Measurements from ENCODE around the gene SBNO2. TPM values are rescaled to one million over a fixed set of nuclear protein-coding genes. Genes with fewer than 3 reads are reported as not detected.
"Not testable (repeated sequence)": the region's sequence is repeated elsewhere in the genome, so short reads cannot be mapped to it uniquely, and the experiment has no call there.

SBNO2 gene
- total and polyA plus RNA-seq, 7 experiments from 2014 or later, result 1.7 to 137 (median 93.5) TPM

DNA sequence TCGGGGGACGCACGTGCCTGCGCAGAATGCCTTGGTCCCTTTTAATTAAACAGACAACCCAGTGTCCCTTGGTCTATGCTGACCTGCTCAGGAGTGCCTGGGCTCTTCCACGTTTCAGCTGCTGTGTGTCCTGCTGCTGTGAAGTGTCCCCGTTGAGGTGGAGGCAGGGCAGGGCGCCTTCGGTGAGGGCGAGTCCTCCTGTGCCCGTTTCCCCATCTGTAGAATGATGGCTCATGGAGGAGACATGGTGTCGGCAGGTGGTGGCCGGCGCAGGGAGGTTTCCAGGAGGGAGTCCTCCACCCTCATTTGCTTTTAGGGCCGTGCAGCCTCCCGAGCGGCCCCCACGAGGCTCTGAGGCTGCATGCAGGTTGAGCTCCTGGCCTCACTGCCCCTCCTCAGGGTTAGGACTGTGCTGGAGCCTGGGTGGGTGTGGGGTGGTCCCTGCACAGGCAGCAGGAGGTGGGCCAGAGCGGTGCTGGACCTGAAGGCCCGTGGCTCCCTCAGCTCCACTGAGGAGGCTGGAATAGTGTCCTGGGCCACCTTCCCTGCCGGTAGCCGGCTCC is 40.3 kb upstream of the SBNO2 start:
- Histone ChIP-seq H3K4me3 (ENCODE audit: low read length) (no peak overlapping the region), H3K4me1 (ENCODE audit: control insufficient read depth in 2 of 2, insufficient read depth in 2 of 2, low read length in 2 of 2) (peaks cover 12 to 25% of the 10 kb centered on the region in 2 donors), H3K9me3 (ENCODE audit: control insufficient read depth in 2 of 3, low read length in 3 of 3) (no peaks in the 10 kb centered on the region), H3K27me3 (ENCODE audit: control insufficient read depth in 2 of 2, insufficient read depth in 2 of 2, low read length in 2 of 2) (no peaks in the 10 kb centered on the region), H3K36me3 (ENCODE audit: control insufficient read depth in 2 of 3, insufficient read depth in 3 of 3, low read length in 3 of 3) (peaks cover 0 to 20% (median 0%) of the 10 kb centered on the region in 3 experiments), H3K27ac (ENCODE audit: low read depth, low read length) (peak overlapping the region; percentile 71)
- Mint-ChIP-seq H3K4me3 (peak overlapping the region; percentile 75 to 88 (median 78)), H3K27ac (peak overlapping the region in 8 of 9 donors; percentile 87 to 99 (median 93)), H3K27me3 (no peaks in the 10 kb centered on the region), H3K36me3 (peaks cover 0 to 12% (median 5%) of the 10 kb centered on the region in 5 donors), H3K4me1 (peaks cover 19 to 36% (median 27%) of the 10 kb centered on the region in 7 donors), H3K9me3 (peaks cover 0 to 2% (median 0%) of the 10 kb centered on the region in 11 donors)
- POLR2A ChIA-PET, result interaction anchor here (0.7 to 1.8 kb wide), 6 partner anchors 39 to 201 kb away, joined by 3 to 5 read pairs (median 3); partner anchors contain the start of genes ABCA7 and CIRBP
- intact Hi-C loops (cut with micrococcal nuclease), result no loop called here
- ATAC-seq (no peak), DNase-seq (no peak)
- CTCF ChIA-PET, result interaction anchor here (0.6 kb wide), 1 partner anchor 29 kb away, joined by 3 read pairs; no protein-coding TSS in a partner anchor

DNA sequence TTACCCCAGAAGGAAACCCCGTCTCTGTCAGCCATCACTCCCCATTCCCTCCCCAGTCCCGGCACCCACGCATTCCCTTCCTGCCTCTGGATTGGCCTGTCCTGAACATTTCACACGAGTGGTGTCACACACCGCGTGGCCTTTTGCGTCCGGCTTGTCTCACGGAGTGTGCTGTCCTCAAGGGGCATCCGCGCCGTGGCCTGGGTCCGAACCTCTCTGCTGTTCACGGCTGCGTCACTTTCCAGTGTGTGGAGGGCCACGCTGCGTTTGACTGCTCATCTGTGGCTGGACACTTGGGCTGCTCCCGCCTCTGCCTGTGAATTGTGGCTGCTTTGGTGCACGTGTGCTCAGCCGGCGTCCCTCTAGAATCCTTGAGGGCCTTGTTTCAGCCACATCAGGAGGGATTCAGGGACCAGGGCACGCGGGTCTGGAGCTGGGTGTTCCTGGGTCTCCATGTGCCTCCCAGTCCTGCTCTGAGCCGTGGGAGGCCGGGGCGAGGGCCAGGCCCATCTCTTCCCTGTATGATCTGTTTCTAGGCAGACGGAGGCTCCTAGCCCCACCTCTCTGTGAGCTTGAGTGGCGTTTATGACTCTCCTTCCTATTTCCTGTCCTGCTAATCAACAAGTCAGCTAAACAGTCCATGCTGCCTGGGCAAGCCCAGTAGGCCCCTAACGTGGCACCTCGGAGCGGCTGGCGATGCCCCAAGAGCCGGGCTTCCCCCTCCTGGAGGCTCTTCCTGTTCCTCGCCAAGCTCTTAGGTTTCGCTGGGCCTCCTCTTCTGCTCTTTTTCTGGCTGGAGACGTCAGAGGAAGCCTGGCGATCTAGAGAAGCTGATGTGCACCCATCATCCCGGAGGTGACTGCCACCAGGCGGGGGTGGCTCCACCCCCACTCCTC is 39.6 kb upstream of the SBNO2 start:
- POLR2A ChIA-PET, result interaction anchor here (0.7 to 1.8 kb wide), 6 partner anchors 39 to 201 kb away, joined by 3 to 5 read pairs (median 3); partner anchors contain the start of genes ABCA7 and CIRBP
- Histone ChIP-seq H3K27ac (ENCODE audit: low read depth, low read length) (peak overlapping the region; percentile 71), H3K4me3 (ENCODE audit: low read length) (peak overlapping the region; percentile 31), H3K36me3 (ENCODE audit: control insufficient read depth in 2 of 3, insufficient read depth in 3 of 3, low read length in 3 of 3) (peaks cover 0 to 18% (median 0%) of the 10 kb centered on the region in 3 experiments), H3K4me1 (ENCODE audit: control insufficient read depth in 2 of 2, insufficient read depth in 2 of 2, low read length in 2 of 2) (peaks cover 16 to 29% of the 10 kb centered on the region in 2 donors), H3K27me3 (ENCODE audit: control insufficient read depth in 2 of 2, insufficient read depth in 2 of 2, low read length in 2 of 2) (no peaks in the 10 kb centered on the region), H3K9me3 (ENCODE audit: control insufficient read depth in 2 of 3, low read length in 3 of 3) (no peaks in the 10 kb centered on the region)
- Mint-ChIP-seq H3K4me3 (peak overlapping the region; percentile 75 to 88 (median 78)), H3K27me3 (no peaks in the 10 kb centered on the region), H3K36me3 (peaks cover 0 to 12% (median 5%) of the 10 kb centered on the region in 5 donors), H3K9me3 (peaks cover 0 to 2% (median 0%) of the 10 kb centered on the region in 11 donors), H3K4me1 (peaks cover 19 to 37% (median 27%) of the 10 kb centered on the region in 7 donors), H3K27ac (peak overlapping the region; percentile 87 to 99 (median 93))
- CTCF ChIA-PET, result interaction anchor here (0.5 to 0.6 kb wide), 2 partner anchors 30 to 36 kb away, joined by 3 to 6 read pairs; no protein-coding TSS in a partner anchor
- DNase-seq (peak; percentile 37 to 71 (median 53)), ATAC-seq (peak; percentile 90)
- intact Hi-C loops (cut with micrococcal nuclease), result no loop called here

DNA sequence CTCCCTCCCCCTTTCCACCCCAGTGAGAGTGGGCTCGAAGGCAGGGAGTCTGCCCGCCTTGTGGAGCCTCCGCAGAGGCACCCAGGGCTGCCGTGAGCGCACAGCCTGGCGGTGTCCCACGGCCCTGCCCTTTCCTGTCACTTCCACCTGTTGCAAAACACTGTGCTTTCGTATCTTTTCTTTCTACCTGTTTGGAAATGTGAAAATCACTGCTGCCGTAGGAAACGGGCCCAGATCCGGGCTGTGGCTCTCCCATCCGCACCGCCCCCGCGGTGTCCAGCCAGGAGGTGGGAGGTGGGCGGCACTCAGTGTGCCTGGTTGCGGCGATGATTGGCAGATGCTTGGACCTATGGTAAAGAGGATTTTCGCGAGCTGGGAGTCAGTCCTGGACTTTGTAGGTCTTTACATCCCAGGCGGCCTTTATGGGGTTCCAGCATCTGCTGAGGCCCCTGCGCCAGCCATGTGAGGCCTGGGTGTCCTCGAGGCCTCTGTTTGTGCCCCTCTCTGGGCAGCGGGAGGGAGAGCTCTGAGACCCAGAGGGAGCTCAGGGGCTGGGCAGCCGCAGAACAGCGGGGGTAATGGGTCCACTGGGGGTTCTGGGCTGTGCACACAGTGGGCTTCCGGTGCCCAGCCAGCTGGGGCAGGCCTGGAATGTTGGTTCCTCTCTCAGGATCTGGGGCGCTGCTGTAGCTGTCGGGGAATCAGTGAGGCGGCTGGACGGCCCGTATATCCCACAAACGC is 37.6 kb upstream of the SBNO2 start:
- no peaks in the 10 kb centered on the region for H3K9me3 ChIP-seq (ENCODE audit: control insufficient read depth in 2 of 3, low read length in 3 of 3)
- CTCF ChIA-PET, result no interaction called here
- peaks cover 0 to 13% (median 0%) of the 10 kb centered on the region in 3 experiments for H3K36me3 ChIP-seq (ENCODE audit: control insufficient read depth in 2 of 3, insufficient read depth in 3 of 3, low read length in 3 of 3)
- H3K27ac ChIP-seq (ENCODE audit: low read depth, low read length), result peak overlapping the region; percentile 4
- Mint-ChIP-seq H3K9me3 (peaks cover 0 to 2% (median 0%) of the 10 kb centered on the region in 11 donors), H3K4me3 (peak overlapping the region in 4 of 10 donors; percentile 17 to 47 (median 27)), H3K4me1 (peaks cover 22 to 48% (median 32%) of the 10 kb centered on the region in 7 donors), H3K27me3 (no peaks in the 10 kb centered on the region), H3K36me3 (peaks cover 0 to 18% (median 5%) of the 10 kb centered on the region in 5 donors), H3K27ac (peak overlapping the region in 2 of 9 donors; percentile 67 to 78)
- intact Hi-C loops (cut with micrococcal nuclease), result no loop called here
- no peaks in the 10 kb centered on the region for H3K27me3 ChIP-seq (ENCODE audit: control insufficient read depth in 2 of 2, insufficient read depth in 2 of 2, low read length in 2 of 2)
- no peak overlapping the region for H3K4me3 ChIP-seq (ENCODE audit: low read length)
- H3K4me1 ChIP-seq (ENCODE audit: control insufficient read depth in 2 of 2, insufficient read depth in 2 of 2, low read length in 2 of 2), result peaks cover 27 to 29% of the 10 kb centered on the region in 2 donors
- POLR2A ChIA-PET, result interaction anchor here (0.9 to 1.2 kb wide), 2 partner anchors 19 to 27 kb away, joined by 3 to 4 read pairs; no protein-coding TSS in a partner anchor
- ATAC-seq (no peak), DNase-seq (no peak)

DNA sequence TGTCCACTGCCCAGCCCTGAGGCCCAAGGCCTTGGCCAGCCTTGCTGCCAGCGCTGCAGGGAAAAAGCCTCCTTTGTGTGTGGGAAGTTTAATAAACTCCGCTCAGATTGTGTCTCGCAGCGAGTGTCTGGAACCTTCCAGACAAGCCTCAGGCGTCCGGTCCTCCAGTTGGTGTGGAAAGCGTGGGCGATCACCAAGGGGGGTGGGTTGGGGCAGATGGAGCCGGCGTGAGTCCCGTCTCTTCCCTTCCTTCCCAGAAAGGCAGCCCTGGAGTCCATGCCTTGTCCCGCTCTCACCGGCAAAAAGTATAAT is 36.1 kb upstream of the SBNO2 start:
- intact Hi-C loops (cut with micrococcal nuclease), result no loop called here
- Mint-ChIP-seq H3K9me3 (peaks cover 0 to 2% (median 0%) of the 10 kb centered on the region in 11 donors), H3K27ac (peak overlapping the region in 2 of 9 donors; percentile 56 to 67), H3K4me1 (peaks cover 23 to 49% (median 33%) of the 10 kb centered on the region in 7 donors), H3K36me3 (peaks cover 0 to 18% (median 5%) of the 10 kb centered on the region in 5 donors), H3K4me3 (peak overlapping the region in 7 of 10 donors; percentile 8 to 70 (median 29)), H3K27me3 (no peaks in the 10 kb centered on the region)
- Histone ChIP-seq H3K4me3 (ENCODE audit: low read length) (no peak overlapping the region), H3K27me3 (ENCODE audit: control insufficient read depth in 2 of 2, insufficient read depth in 2 of 2, low read length in 2 of 2) (no peaks in the 10 kb centered on the region), H3K36me3 (ENCODE audit: control insufficient read depth in 2 of 3, insufficient read depth in 3 of 3, low read length in 3 of 3) (peaks cover 0 to 10% (median 0%) of the 10 kb centered on the region in 3 experiments), H3K9me3 (ENCODE audit: control insufficient read depth in 2 of 3, low read length in 3 of 3) (no peaks in the 10 kb centered on the region), H3K27ac (ENCODE audit: low read depth, low read length) (no peak overlapping the region), H3K4me1 (ENCODE audit: control insufficient read depth in 2 of 2, insufficient read depth in 2 of 2, low read length in 2 of 2) (peaks cover 28 to 30% of the 10 kb centered on the region in 2 donors)
- ATAC-seq, result no peak
- ChIA-PET POLR2A (no interaction called here), CTCF (no interaction called here)
- no peak for DNase-seq

DNA sequence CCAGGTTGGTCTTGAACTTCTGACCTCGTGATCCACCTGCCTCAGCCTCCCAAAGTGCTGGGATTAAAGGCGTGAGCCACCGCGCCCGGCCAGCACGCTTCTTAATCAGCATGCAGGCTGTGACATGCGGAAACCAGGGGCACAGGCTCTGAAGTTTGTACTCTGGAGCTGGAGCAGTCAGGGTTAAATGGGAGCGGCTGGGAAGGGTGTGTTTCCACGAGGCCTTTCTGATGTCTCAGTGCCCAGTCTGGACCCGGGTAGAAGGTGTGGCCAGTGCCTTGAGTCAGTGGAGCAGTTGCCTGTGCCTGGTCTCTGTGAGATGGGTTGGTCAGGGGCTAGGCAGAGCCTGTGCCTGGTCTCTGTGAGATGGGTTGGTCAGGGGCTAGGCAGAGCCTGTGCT is 34.8 kb upstream of the SBNO2 start:
- POLR2A ChIA-PET; H3K36me3 ChIP-seq (ENCODE audit: control insufficient read depth in 2 of 3, insufficient read depth in 3 of 3, low read length in 3 of 3); ATAC-seq; H3K9me3 ChIP-seq (ENCODE audit: control insufficient read depth in 2 of 3, low read length in 3 of 3); intact Hi-C loops (cut with micrococcal nuclease); DNase-seq; H3K27me3 ChIP-seq (ENCODE audit: control insufficient read depth in 2 of 2, insufficient read depth in 2 of 2, low read length in 2 of 2); CTCF ChIA-PET; H3K9me3 Mint-ChIP-seq; H3K4me3 ChIP-seq (ENCODE audit: low read length); H3K27me3 Mint-ChIP-seq: not testable (repeated sequence)
- Histone ChIP-seq H3K4me1 (ENCODE audit: control insufficient read depth in 2 of 2, insufficient read depth in 2 of 2, low read length in 2 of 2) (peaks cover 28 to 33% of the 10 kb centered on the region in 2 donors), H3K27ac (ENCODE audit: low read depth, low read length) (peak overlapping the region; percentile 27)
- peaks cover 0 to 17% (median 3%) of the 10 kb centered on the region in 5 donors for H3K36me3 Mint-ChIP-seq
- H3K27ac Mint-ChIP-seq, result peak overlapping the region in 1 of 9 donors; percentile 14
- peak overlapping the region in 7 of 10 donors; percentile 21 to 98 (median 38) for H3K4me3 Mint-ChIP-seq
- peaks cover 17 to 48% (median 32%) of the 10 kb centered on the region in 7 donors for H3K4me1 Mint-ChIP-seq

All from naive thymus-derived CD4-positive, alpha-beta T cell (primary cell).